Lower lobe of right lung (tissue), 2 donors: ENCODE measurements around the gene VRK3. TPM values are rescaled to one million over a fixed set of nuclear protein-coding genes. Genes with fewer than 3 reads are reported as not detected.

Experiments used
- ATAC-seq, 2 donors: fragments of 200-7000 bp; cut with Tn5 transposase; one replicate each; pipeline ENCODE4 v1.9.1; 2020 to 2022; ENCODE audit warnings: mild to moderate bottlenecking in 2 of 2, moderate library complexity in 2 of 2
- DNase-seq: peaks from one replicate; pipeline ENCODE4 v3.0.0-alpha.2; 2020
- H3K27ac ChIP-seq: fragments of 200-600 bp; one replicate; pipeline ENCODE4 v1.8.0; 2022
- H3K27me3 ChIP-seq: fragments of 200-600 bp; one replicate; pipeline ENCODE4 v1.8.0; 2022; ENCODE audit warnings: low read depth
- H3K36me3 ChIP-seq: fragments of 200-600 bp; one replicate; pipeline ENCODE4 v1.8.0; 2022; ENCODE audit warnings: mild to moderate bottlenecking
- H3K4me1 ChIP-seq: fragments of 200-600 bp; one replicate; pipeline ENCODE4 v1.8.0; 2022
- H3K4me3 ChIP-seq: fragments of 200-600 bp; one replicate; pipeline ENCODE4 v1.8.0; 2022; ENCODE audit warnings: mild to moderate bottlenecking
- H3K9me3 ChIP-seq: fragments of 200-600 bp; one replicate; pipeline ENCODE4 v1.8.0; 2022
- intact Hi-C: fragments of 100-400 bp; cut with DNase I; formaldehyde crosslinking; loops from one replicate; pipeline ENCODE4 v1.11.0; 2022
- total RNA-seq: library from RNA; stranded (reverse); fragmentation: NEBNext Ultra II Directional; extraction: Animal tissue kit (Norgen Biotek cat#: 25700); gene quantifications from one replicate; pipeline ENCODE4 v1.2.1, GENCODE V29; 2021
- TF ChIP-seq, protein P1 (sequence below): fragments of 200-600 bp; IDR thresholded peaks from one replicate; pipeline ENCODE4 v1.8.0; 2022; ENCODE audit warnings: antibody characterized with exemption, mild to moderate bottlenecking
- donor health status: DM: no; HTN: yes; CAD: no; lungs with severe emphysema.

The VRK3 gene
- total RNA-seq, 1 donor from 2014 or later: 47.1 TPM

GRCh38 chr19:50042363-50043024, 17.3 kb upstream of the VRK3 start:
- no peaks in the 10 kb centered on the region for H3K4me1 ChIP-seq
- TF ChIP-seq, protein P1, sequence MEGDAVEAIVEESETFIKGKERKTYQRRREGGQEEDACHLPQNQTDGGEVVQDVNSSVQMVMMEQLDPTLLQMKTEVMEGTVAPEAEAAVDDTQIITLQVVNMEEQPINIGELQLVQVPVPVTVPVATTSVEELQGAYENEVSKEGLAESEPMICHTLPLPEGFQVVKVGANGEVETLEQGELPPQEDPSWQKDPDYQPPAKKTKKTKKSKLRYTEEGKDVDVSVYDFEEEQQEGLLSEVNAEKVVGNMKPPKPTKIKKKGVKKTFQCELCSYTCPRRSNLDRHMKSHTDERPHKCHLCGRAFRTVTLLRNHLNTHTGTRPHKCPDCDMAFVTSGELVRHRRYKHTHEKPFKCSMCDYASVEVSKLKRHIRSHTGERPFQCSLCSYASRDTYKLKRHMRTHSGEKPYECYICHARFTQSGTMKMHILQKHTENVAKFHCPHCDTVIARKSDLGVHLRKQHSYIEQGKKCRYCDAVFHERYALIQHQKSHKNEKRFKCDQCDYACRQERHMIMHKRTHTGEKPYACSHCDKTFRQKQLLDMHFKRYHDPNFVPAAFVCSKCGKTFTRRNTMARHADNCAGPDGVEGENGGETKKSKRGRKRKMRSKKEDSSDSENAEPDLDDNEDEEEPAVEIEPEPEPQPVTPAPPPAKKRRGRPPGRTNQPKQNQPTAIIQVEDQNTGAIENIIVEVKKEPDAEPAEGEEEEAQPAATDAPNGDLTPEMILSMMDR: no peak
- intact Hi-C loops: no loop called here
- H3K4me3 ChIP-seq: no peak overlapping the region
- no peak for ATAC-seq
- no peaks in the 10 kb centered on the region for H3K27me3 ChIP-seq
- H3K9me3 ChIP-seq: peaks cover 30% of the 10 kb centered on the region
- DNase-seq: no peak
- peaks cover 84% of the 10 kb centered on the region for H3K36me3 ChIP-seq
- H3K27ac ChIP-seq: no peak overlapping the region

GRCh38 chr19:50040967-50041366, 15.8 kb upstream of the VRK3 start:
- TF ChIP-seq, protein P1: no peak
- ATAC-seq: no peak
- no peak overlapping the region for H3K27ac ChIP-seq
- peaks cover 22% of the 10 kb centered on the region for H3K9me3 ChIP-seq
- no peak overlapping the region for H3K4me3 ChIP-seq
- intact Hi-C loops: no loop called here
- H3K4me1 ChIP-seq: no peaks in the 10 kb centered on the region
- H3K27me3 ChIP-seq: no peaks in the 10 kb centered on the region
- DNase-seq: no peak
- peaks cover 91% of the 10 kb centered on the region for H3K36me3 ChIP-seq

- H3K36me3 ChIP-seq: peaks cover 84% of the 10 kb centered on the region
- intact Hi-C loops: no loop called here
- TF ChIP-seq, protein P1: no peak
Measured at GRCh38 chr19:50039968-50040367, 14.8 kb upstream of the VRK3 start.

GRCh38 chr19:50036908-50037307, 11.7 kb upstream of the VRK3 start:
- no peak for ATAC-seq
- H3K36me3 ChIP-seq: peaks cover 84% of the 10 kb centered on the region
- H3K9me3 ChIP-seq: no peaks in the 10 kb centered on the region
- intact Hi-C loops: no loop called here
- DNase-seq: no peak
- H3K27ac ChIP-seq: no peak overlapping the region
- no peaks in the 10 kb centered on the region for H3K27me3 ChIP-seq
- H3K4me1 ChIP-seq: no peaks in the 10 kb centered on the region
- TF ChIP-seq, protein P1: no peak
- no peak overlapping the region for H3K4me3 ChIP-seq

More at GRCh38 chr19:50039968-50040367, 14.8 kb upstream of the VRK3 start:
- Histone ChIP-seq H3K27me3 (no peaks in the 10 kb centered on the region), H3K9me3 (peaks cover 12% of the 10 kb centered on the region), H3K27ac (no peak overlapping the region), H3K4me1 (no peaks in the 10 kb centered on the region), H3K4me3 (no peak overlapping the region)
- ATAC-seq (no peak), DNase-seq (no peak)

DNA sequence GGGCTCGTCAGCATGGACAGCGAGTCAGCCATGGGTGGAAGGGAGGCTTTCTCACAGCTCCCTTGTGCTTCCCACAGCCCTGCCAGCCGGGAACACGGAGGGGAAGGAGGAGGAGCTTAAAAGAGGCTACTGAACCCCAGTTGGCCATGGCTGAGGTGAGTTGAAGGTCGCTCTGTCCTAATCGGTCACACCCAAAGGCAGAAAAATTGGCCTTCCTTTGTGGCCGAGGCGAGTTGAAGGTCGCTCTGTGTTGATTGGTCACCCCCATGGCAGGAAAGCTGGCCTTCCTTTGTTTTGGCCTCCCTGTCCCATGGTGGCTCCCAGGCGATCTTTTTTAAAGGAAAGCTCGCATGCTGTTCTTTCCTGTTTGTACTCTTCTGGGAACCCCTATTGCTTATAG, 5.8 kb upstream of the VRK3 start:
- no peak for ATAC-seq
- Histone ChIP-seq H3K27ac (no peak overlapping the region), H3K4me3 (no peak overlapping the region), H3K36me3 (peaks cover 49% of the 10 kb centered on the region), H3K9me3 (no peaks in the 10 kb centered on the region), H3K4me1 (peaks cover 12% of the 10 kb centered on the region), H3K27me3 (no peaks in the 10 kb centered on the region)
- TF ChIP-seq, protein P1: no peak
- DNase-seq: no peak
- intact Hi-C loops: no loop called here
